ENCODE data around the gene PRM2.

The PRM2 gene

DNA sequence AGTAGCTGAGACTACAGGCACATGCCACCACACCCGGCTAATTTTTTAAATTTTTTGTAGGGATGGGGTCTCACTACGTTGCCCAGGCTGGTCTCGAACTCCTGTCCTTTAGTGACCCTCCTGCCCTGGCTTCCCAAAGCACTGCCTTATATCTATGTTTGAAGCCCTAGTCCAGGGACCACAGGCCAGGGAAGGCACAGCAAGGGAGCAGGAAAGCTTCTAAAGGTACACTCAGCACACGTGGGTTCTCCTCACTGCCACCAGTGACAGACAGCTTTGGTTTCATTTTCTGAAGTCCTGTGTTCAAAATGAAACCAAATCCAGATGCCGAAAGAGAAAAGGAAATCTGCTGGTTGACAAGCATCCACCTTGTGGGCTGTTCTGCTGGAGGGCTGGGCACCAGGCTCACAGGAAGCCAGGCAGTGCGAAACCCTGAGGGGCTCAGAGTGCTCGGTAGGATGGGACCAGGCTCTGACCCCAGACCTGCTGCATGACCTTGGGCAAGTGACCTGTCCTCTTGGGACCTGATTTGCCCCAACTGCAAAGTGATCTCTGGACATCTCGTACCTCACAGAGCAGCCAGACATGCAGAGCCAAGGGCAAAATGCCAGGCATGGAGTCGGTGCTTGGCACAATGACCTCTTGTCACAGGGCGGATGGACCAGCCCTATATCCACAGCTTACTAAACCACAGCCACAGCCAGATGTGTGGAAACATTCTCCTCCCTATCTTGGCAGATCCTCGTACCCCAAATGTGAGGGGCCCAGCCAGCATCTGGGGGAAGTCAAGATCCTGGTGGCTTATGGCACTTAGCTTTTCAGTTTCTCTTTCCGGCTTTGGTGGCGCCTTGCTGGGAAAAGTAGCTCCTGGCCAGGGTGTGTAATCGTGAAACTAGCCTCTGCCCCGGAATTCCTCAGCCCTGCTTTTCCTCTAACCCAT lies 17.5 kb downstream of the PRM2 start:
- ATAC-seq = no peak

DNA sequence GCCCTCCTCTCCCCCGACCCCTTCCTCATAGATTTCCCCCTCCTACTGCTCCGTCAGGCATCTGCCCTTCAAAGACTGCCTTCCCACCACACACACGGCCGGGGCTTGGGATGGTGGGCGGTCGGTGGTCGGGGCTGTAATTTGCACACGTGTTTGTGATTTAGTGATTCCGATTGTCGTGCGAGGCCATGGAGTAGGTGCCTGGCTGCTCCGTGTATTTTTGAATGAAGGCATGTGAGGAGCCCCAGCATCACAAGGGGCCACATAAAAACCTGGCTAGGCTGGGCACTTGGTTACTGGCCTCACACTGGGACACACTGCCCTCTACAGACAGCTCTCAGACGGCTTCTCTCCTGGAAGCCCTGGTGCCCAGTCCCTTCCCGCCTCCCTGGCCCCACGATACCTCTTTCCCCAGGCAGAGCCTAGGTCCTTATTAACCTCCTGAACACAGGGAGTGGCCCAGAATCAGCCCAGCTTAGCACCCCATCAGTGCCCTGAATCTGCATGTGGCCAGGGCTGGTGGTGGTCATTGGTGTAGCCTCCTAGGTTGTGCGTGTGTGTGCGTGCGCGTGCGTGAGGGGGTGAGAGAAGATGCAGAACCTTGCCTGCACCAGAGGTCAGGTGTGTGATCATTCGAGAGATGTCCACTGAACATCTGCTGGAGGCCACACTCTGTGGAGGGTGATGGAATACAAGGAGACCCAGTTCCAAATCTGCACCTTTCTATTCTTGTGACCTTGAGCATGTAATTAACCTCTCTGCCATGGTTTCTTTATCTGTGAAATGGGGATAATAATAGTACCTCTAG lies 18.9 kb downstream of the PRM2 start:
- peak; percentile 84 for ATAC-seq
- TF ChIP-seq ZNF70 (CRISPR knock-in tag; IDR thresholded peaks at IDR 0.05) (no peak), TOX (CRISPR knock-in tag; IDR thresholded peaks at IDR 0.05; ENCODE audit: borderline replicate concordance) (no peak), RARB (CRISPR knock-in tag; IDR thresholded peaks at IDR 0.05) (no peak), TCF4 (CRISPR knock-in tag; IDR thresholded peaks at IDR 0.05; ENCODE audit: borderline replicate concordance) (no peak), ZNF8 (CRISPR knock-in tag; IDR thresholded peaks at IDR 0.05) (no peak), OSR1 (CRISPR knock-in tag; IDR thresholded peaks at IDR 0.05) (no peak), ISL1 (CRISPR knock-in tag; IDR thresholded peaks at IDR 0.05) (no peak), ZNF565 (CRISPR knock-in tag; conservative IDR thresholded peaks at IDR 0.05; ENCODE audit: low read depth) (no peak), ZFP30 (CRISPR knock-in tag; IDR thresholded peaks at IDR 0.05) (no peak), PPARA (CRISPR knock-in tag; IDR thresholded peaks at IDR 0.05; ENCODE audit: borderline replicate concordance) (no peak)
- TF ChIP-seq, protein P1, sequence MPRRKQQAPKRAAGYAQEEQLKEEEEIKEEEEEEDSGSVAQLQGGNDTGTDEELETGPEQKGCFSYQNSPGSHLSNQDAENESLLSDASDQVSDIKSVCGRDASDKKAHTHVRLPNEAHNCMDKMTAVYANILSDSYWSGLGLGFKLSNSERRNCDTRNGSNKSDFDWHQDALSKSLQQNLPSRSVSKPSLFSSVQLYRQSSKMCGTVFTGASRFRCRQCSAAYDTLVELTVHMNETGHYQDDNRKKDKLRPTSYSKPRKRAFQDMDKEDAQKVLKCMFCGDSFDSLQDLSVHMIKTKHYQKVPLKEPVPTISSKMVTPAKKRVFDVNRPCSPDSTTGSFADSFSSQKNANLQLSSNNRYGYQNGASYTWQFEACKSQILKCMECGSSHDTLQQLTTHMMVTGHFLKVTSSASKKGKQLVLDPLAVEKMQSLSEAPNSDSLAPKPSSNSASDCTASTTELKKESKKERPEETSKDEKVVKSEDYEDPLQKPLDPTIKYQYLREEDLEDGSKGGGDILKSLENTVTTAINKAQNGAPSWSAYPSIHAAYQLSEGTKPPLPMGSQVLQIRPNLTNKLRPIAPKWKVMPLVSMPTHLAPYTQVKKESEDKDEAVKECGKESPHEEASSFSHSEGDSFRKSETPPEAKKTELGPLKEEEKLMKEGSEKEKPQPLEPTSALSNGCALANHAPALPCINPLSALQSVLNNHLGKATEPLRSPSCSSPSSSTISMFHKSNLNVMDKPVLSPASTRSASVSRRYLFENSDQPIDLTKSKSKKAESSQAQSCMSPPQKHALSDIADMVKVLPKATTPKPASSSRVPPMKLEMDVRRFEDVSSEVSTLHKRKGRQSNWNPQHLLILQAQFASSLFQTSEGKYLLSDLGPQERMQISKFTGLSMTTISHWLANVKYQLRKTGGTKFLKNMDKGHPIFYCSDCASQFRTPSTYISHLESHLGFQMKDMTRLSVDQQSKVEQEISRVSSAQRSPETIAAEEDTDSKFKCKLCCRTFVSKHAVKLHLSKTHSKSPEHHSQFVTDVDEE (CRISPR knock-in tag; IDR thresholded peaks at IDR 0.05) = no peak

More for the DNA sequence above, 17.5 kb downstream of the PRM2 start:
- TF ChIP-seq TOX (CRISPR knock-in tag; IDR thresholded peaks at IDR 0.05; ENCODE audit: borderline replicate concordance) = no peak
- TF ChIP-seq OSR1 (CRISPR knock-in tag; IDR thresholded peaks at IDR 0.05) = no peak
- TF ChIP-seq, protein P2, sequence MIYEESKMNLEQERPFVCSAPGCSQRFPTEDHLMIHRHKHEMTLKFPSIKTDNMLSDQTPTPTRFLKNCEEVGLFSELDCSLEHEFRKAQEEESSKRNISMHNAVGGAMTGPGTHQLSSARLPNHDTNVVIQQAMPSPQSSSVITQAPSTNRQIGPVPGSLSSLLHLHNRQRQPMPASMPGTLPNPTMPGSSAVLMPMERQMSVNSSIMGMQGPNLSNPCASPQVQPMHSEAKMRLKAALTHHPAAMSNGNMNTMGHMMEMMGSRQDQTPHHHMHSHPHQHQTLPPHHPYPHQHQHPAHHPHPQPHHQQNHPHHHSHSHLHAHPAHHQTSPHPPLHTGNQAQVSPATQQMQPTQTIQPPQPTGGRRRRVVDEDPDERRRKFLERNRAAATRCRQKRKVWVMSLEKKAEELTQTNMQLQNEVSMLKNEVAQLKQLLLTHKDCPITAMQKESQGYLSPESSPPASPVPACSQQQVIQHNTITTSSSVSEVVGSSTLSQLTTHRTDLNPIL (CRISPR knock-in tag; IDR thresholded peaks at IDR 0.05; ENCODE audit: low read depth) = no peak
- TF ChIP-seq GLIS3 (CRISPR knock-in tag; IDR thresholded peaks at IDR 0.05) = no peak
- no peak for TF ChIP-seq BACH2 (CRISPR knock-in tag; IDR thresholded peaks at IDR 0.05; ENCODE audit: borderline replicate concordance)
- TF ChIP-seq, protein P3, sequence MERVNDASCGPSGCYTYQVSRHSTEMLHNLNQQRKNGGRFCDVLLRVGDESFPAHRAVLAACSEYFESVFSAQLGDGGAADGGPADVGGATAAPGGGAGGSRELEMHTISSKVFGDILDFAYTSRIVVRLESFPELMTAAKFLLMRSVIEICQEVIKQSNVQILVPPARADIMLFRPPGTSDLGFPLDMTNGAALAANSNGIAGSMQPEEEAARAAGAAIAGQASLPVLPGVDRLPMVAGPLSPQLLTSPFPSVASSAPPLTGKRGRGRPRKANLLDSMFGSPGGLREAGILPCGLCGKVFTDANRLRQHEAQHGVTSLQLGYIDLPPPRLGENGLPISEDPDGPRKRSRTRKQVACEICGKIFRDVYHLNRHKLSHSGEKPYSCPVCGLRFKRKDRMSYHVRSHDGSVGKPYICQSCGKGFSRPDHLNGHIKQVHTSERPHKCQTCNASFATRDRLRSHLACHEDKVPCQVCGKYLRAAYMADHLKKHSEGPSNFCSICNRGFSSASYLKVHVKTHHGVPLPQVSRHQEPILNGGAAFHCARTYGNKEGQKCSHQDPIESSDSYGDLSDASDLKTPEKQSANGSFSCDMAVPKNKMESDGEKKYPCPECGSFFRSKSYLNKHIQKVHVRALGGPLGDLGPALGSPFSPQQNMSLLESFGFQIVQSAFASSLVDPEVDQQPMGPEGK (CRISPR knock-in tag; IDR thresholded peaks at IDR 0.05; ENCODE audit: borderline replicate concordance) = no peak
- TF ChIP-seq RARB (CRISPR knock-in tag; IDR thresholded peaks at IDR 0.05) = no peak
- TF ChIP-seq ZFP3 (CRISPR knock-in tag; IDR thresholded peaks at IDR 0.05) = no peak
- no peak for TF ChIP-seq PPARA (CRISPR knock-in tag; IDR thresholded peaks at IDR 0.05; ENCODE audit: borderline replicate concordance)
- TF ChIP-seq ARNTL (CRISPR knock-in tag; IDR thresholded peaks at IDR 0.05; ENCODE audit: borderline replicate concordance, low read depth) = no peak
- TF ChIP-seq ZFP30 (CRISPR knock-in tag; IDR thresholded peaks at IDR 0.05) = no peak
- no peak for TF ChIP-seq CSDC2 (CRISPR knock-in tag; IDR thresholded peaks at IDR 0.05)
- TF ChIP-seq ZNF565 (CRISPR knock-in tag; conservative IDR thresholded peaks at IDR 0.05; ENCODE audit: low read depth) = no peak
- TF ChIP-seq TCF4 (CRISPR knock-in tag; IDR thresholded peaks at IDR 0.05; ENCODE audit: borderline replicate concordance) = no peak
- TF ChIP-seq, protein P4, sequence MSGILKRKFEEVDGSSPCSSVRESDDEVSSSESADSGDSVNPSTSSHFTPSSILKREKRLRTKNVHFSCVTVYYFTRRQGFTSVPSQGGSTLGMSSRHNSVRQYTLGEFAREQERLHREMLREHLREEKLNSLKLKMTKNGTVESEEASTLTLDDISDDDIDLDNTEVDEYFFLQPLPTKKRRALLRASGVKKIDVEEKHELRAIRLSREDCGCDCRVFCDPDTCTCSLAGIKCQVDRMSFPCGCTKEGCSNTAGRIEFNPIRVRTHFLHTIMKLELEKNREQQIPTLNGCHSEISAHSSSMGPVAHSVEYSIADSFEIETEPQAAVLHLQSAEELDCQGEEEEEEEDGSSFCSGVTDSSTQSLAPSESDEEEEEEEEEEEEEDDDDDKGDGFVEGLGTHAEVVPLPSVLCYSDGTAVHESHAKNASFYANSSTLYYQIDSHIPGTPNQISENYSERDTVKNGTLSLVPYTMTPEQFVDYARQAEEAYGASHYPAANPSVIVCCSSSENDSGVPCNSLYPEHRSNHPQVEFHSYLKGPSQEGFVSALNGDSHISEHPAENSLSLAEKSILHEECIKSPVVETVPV (CRISPR knock-in tag; IDR thresholded peaks at IDR 0.05) = no peak
- TF ChIP-seq, protein P1 (CRISPR knock-in tag; IDR thresholded peaks at IDR 0.05) = no peak
- no peak for TF ChIP-seq ZNF70 (CRISPR knock-in tag; IDR thresholded peaks at IDR 0.05)
- TF ChIP-seq, protein P5, sequence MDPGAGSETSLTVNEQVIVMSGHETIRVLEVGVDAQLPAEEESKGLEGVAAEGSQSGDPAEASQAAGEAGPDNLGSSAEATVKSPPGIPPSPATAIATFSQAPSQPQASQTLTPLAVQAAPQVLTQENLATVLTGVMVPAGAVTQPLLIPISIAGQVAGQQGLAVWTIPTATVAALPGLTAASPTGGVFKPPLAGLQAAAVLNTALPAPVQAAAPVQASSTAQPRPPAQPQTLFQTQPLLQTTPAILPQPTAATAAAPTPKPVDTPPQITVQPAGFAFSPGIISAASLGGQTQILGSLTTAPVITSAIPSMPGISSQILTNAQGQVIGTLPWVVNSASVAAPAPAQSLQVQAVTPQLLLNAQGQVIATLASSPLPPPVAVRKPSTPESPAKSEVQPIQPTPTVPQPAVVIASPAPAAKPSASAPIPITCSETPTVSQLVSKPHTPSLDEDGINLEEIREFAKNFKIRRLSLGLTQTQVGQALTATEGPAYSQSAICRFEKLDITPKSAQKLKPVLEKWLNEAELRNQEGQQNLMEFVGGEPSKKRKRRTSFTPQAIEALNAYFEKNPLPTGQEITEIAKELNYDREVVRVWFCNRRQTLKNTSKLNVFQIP (CRISPR knock-in tag; IDR thresholded peaks at IDR 0.05; ENCODE audit: borderline replicate concordance, low read depth) = no peak
- TF ChIP-seq SNAI2 (CRISPR knock-in tag; IDR thresholded peaks at IDR 0.05) = no peak

Measured in SK-N-SH treated with all-trans-retinoic acid at 6 μM for 48 hours (cell line).